ENCODE data around the gene SUSD4. TPM values are rescaled to one million over a fixed set of nuclear protein-coding genes. Genes with fewer than 3 reads are reported as not detected.

Gene SUSD4
- total RNA-seq, 1 experiment from 2014 or later = 3.5 TPM

- Histone ChIP-seq H3K18ac (ENCODE audit: insufficient read length, low read depth, low read length) (no peak overlapping the region), H2AK5ac (ENCODE audit: insufficient read length, low read length) (no peak overlapping the region), H3K56ac (ENCODE audit: insufficient read length, low read depth, low read length) (no peak overlapping the region), H3K4me2 (ENCODE audit: insufficient read depth, insufficient read length, low read length) (no peak overlapping the region), H4K91ac (ENCODE audit: insufficient read length, low read depth, low read length) (no peak overlapping the region), H3K9me3 (ENCODE audit: control insufficient read depth, low read depth, low read length) (no peaks in the 10 kb centered on the region), H4K5ac (ENCODE audit: insufficient read length, low read depth, low read length) (no peak overlapping the region), H2BK15ac (ENCODE audit: low read depth, low read length) (no peak overlapping the region), H2BK120ac (ENCODE audit: low read depth, low read length, poor library complexity, severe bottlenecking) (no peak overlapping the region), H3K4ac (ENCODE audit: low read depth, low read length) (no peak overlapping the region), H4K8ac (replicated peaks; ENCODE audit: insufficient read length, low read depth, low read length) (no peak overlapping the region), H3K23ac (ENCODE audit: insufficient read length, low read depth, low read length) (no peak overlapping the region), H3K79me2 (ENCODE audit: insufficient read depth, low read length) (no peaks in the 10 kb centered on the region), H2AFZ (ENCODE audit: low read length) (no peak overlapping the region), H2BK20ac (ENCODE audit: low read depth, low read length, poor library complexity, severe bottlenecking) (no peak overlapping the region), H3K27me3 (ENCODE audit: insufficient read depth, low read length) (no peaks in the 10 kb centered on the region), H3K79me1 (ENCODE audit: insufficient read depth, low read depth, low read length, poor library complexity, severe bottlenecking) (no peaks in the 10 kb centered on the region), H2BK5ac (ENCODE audit: insufficient read length, low read length) (no peak overlapping the region), H3K14ac (ENCODE audit: insufficient read depth, low read length) (no peak overlapping the region), H3K27ac (ENCODE audit: insufficient read length, low read depth, low read length) (no peak overlapping the region), H3T11ph (ENCODE audit: low read length) (no peak overlapping the region), H4K20me1 (ENCODE audit: control insufficient read depth, insufficient read depth, insufficient read length) (peaks cover 3% of the 10 kb centered on the region), H2BK12ac (ENCODE audit: insufficient read length, low read depth, low read length) (no peak overlapping the region), H3K9ac (ENCODE audit: extremely low read depth, insufficient read length, low read length) (no peak overlapping the region), H3K23me2 (ENCODE audit: insufficient read length, low read depth, low read length, poor library complexity, severe bottlenecking) (no peaks in the 10 kb centered on the region), H3K4me1 (ENCODE audit: insufficient read depth, low read length) (no peaks in the 10 kb centered on the region)
- Mint-ChIP-seq H3K27ac (no peak overlapping the region; a peak in 1 of 7 replicates), H3K9me3 (peaks cover 0 to 2% of the 10 kb centered on the region in 2 experiments; a peak in 2 of 5 replicates), H3K4me3 (no peak overlapping the region), H3K4me1 (no peaks in the 10 kb centered on the region), H3K27me3 (ENCODE audit: low read depth) (peaks cover 15% of the 10 kb centered on the region), H3K36me3 (ENCODE audit: insufficient read depth in 1 of 3, low read depth in 3 of 3) (no peaks in the 10 kb centered on the region)
- no CpG with 5 or more reads among the region's 6 CpGs for WGBS (ENCODE audit: extremely low coverage, insufficient read length, low lambda C conversion rate)
- peak; percentile 12 for DNase-seq
- no peak for TF ChIP-seq CTCF (conservative IDR thresholded peaks at IDR 0.05)
Observed at GRCh38 chr1:223242382-223242955, 121.5 kb downstream of the SUSD4 start.
